AML-193 (cell line): ENCODE measurements around the gene ATP23.

Source experiments
- DNase-seq, 2 experiments: peaks; one replicate each; lab custom pipeline; 2025; lab: John Stamatoyannopoulos, UW

Gene ATP23

DNA sequence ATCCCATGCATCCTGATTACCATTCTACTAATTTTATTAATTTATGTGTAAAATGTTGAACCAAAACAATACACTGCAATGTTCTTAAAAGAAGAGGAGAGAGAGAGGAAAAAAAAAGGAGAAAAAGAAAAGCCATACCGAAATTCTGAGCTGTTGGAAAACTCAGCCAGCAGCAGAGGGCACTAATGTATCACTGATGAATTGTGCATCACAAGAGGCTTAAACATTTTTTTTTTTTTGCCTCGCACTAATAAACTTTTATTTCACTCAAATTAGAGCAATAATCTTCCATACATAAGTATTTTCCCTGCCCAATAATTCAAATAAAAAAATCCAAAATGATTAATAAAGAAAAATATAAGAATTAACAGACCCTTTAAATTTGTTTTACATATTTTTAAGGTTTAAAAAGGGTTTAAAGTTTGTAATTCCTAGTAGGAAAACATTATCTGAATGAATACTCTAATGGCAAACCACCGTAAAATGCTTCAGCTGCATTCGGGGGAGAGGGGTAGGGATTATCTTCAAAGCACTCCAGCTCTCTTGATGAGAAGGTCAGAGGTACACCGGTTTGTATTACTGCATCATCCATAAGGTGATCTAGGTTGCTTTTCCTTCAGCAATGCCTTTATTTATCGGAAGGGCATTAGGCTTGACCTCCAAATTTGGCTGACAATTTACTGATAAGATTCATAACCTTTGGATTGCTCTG is 41.9 kb downstream of the ATP23 start:
- DNase-seq = peak; percentile 48

- no peak for DNase-seq
Observed at GRCh38 chr12:57983858-57984505, 42.6 kb downstream of the ATP23 start.

DNA sequence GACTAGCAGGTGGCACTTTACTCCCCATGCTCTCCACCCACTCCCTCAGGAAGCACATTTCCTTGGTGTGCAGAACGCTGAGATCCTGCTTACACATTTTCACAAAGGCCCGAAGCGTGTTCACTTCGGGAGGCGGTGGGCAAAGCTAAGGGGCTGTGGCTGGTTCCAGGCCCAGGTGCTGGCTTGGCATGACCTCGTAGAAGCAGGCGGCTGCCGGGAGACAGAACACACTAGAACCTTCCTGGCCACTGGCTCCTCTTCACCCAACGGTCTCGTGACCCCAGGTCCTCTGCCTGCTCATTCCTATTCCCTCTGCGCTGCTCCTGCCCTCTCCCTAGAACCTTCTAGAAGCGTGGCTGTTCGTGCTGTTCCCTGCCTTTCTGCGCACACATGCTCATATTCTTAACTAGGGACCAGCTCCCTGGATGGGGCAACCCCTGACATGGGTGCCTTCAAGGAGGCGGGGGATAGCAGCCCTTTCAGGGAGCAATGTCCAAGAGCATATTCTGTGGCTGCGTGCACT is 43.3 kb downstream of the ATP23 start:
- DNase-seq = no peak

DNA sequence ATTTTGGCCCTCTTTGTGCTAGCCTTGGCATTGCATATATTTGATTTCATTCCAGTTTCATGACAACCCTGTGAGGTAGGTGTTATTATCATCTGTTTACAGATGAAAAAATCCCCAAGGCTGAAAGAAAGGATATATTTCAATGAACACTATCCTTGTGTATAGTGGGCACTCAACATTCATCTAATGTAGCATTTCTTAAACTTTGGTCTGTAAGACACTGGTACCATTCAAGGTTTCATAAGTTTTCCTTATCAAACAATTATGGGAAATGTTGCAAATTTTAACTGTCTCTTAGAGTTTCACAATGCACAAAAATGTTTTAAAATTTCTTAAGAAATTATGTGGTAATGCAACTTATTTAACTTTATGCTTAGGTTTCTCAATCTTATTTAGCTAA is 44.3 kb downstream of the ATP23 start:
- peak; percentile 44 to 51 for DNase-seq

- DNase-seq = no peak
Observed at GRCh38 chr12:57989838-57990237, 48.5 kb downstream of the ATP23 start.

DNA sequence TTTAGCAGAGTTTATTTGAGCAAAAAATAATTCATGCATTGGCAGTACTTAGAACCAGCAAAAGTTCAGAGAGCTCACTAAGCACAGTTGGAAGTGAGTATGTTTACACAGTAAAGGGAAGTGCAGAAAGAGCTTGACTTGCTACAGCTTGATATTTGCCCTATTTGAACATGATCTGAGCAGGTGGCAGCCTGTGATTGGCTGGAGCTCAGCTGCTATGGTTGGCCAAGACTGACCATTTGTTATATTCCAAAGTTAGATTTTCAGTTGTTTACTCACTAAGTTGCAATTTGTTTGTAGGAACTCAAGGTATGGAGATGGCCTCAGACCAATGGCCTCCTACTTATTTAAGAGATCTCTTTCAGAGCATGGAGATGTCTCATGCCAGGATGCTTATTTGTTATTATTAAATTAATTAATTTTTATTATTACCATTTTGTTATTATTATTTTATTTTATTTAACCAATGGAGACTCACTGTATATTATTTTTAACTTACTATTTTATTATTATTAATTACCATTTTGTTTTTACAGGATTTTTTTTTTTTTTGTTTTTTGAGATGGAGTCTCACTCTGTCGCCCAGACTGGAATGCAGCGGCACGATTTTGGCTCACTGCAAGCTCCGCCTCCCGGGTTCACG is 49.0 kb downstream of the ATP23 start:
- DNase-seq = no peak

DNA sequence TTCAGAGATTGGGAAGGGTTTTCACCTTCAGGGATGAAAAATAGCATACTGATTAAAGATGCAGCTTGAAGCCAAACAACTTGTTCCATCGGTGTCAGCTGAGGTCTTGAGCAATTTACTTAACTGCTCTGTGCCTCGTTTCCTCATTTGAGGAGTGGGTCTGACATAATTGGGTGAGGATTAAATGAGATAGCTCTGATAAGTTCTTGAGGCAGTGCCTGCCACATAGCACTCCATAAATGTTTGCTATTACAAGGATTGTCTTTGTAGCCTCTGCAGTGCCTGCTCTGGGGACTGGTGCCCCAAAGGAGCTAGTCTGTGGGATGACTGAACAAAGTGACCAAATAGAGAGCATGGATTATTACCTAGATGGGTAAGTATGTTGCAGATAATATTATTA is 50.6 kb downstream of the ATP23 start:
- DNase-seq = no peak

DNA sequence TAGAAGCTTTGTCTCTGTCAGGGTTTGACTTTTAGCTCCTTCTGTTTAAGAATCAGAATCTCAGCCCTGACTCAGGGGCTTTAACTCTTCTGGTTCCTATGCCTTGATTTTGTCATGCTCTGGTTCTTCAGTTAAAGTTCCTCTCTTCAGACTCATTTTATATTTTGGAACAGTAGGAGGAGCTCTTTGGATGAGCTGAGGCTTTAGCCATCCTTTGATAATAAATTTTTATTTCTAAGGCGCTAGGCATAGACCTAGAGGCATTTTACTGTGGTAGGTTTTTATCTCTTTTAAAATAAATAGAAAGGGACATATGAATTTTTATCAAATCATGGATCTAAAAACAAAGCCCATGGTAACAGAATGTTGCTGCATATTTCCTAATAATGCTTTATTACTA is 51.7 kb downstream of the ATP23 start:
- DNase-seq = peak in 1 of 2 experiments; percentile 24

GRCh38 chr12:57993834-57994233 is 52.5 kb downstream of the ATP23 start:
- no peak for DNase-seq

DNA sequence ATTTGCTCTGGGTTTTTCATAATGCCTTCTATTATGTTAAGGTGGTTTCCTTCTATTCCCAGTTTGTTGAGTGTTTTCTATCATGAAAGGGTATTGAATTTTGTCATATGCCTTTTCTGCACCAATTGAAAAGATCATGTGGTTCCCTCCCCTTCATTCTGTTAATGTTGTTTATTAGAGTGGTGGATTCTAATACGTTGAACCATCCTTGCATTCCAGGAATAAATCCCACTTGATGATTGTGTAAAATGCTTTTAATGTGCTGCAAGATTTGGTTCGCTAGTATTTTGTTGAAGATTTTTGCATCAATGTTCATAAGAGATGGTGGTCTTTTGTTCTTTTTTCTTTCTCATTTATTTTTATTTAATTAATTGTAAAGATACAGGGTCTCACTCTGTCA is 55.2 kb downstream of the ATP23 start:
- DNase-seq = no peak

DNA sequence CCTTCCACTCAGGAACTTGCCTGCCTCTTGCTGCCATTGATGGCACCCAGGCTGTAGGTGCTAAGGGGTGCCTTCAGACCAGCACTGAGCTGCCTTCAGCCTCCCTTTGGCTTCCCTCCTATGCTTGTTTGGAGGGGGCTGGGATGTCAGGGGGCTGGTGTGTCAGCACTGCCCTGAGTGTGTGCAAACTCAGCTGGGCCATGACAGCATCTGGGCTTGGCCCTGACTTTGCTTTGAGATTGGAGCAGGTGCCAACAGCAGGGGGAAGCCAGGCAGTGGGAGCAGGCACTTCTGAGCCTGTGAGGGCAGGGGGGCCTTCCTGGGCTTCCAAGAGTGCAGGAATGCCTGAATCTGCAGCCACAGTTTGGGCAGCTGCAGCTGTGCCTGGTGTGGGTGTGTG is 56.9 kb downstream of the ATP23 start:
- DNase-seq = no peak

- DNase-seq = no peak
Observed at GRCh38 chr12:58000499-58000898, 59.1 kb downstream of the ATP23 start.

- DNase-seq = no peak
Observed at GRCh38 chr12:58007875-58008274, 66.5 kb downstream of the ATP23 start.

GRCh38 chr12:58008634-58009033 is 67.3 kb downstream of the ATP23 start:
- no peak for DNase-seq
